ENCODE results near the gene SEZ6L.
A peak's percentile ranks its signal among the peaks of the same experiment; 100 is the strongest.

The SEZ6L gene

DNA sequence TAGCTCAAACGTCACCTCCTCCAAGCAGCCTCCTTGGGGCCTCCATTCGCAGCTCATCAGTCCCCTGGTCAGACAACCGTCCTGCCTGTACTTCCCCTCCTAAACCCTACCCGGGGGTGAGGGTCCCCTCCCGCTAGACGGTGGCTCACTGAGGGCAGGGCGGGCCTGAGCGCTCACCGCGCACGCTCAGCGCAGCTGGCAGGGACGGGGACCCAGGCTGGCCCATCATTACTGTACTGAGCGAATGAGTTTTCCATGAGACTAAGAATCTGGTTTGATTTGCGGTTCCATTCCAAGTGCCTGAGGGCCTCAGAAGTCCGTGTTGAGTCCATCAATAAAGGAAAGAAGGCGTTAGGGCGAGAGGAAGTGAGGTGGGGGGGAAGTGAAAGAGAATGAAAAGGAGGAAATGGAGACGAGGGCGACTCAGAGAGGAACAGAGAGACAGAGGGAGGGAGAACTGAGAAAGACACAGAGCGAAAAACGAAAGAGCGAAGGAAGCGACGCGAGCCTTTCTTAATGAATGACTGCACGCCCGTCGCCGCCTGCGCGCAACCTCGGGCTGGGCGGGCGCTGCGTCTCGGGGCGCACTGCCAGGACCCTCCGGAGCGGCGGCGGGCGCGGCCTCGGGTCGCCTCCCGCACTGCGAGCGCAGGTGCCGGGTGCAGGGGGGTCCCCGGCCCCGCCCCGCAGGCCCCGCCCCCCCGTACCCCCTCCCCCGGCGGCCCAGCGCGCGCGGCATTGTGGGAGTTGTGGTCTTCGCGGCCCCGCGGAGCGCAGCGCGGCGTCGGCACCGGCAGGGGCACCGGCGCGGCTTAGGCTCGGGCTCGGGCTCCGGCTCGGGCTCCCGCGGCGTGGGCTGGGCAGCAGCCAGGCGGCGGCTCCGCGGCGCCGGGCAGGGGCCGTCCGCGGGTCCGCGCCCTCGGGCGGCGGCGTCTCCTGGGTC, 259.5 kb downstream of the SEZ6L start, which contains the start of gene ASPHD2:
Gene ASPHD2 (plus strand): TSS at position 746 of the 943 bp plus-strand sequence. CDS start 4,356 bp downstream, outside the sequence.
- peak; percentile 74 to 80 for DNase-seq (ENCODE audit: low read depth in 2 of 2)

DNA sequence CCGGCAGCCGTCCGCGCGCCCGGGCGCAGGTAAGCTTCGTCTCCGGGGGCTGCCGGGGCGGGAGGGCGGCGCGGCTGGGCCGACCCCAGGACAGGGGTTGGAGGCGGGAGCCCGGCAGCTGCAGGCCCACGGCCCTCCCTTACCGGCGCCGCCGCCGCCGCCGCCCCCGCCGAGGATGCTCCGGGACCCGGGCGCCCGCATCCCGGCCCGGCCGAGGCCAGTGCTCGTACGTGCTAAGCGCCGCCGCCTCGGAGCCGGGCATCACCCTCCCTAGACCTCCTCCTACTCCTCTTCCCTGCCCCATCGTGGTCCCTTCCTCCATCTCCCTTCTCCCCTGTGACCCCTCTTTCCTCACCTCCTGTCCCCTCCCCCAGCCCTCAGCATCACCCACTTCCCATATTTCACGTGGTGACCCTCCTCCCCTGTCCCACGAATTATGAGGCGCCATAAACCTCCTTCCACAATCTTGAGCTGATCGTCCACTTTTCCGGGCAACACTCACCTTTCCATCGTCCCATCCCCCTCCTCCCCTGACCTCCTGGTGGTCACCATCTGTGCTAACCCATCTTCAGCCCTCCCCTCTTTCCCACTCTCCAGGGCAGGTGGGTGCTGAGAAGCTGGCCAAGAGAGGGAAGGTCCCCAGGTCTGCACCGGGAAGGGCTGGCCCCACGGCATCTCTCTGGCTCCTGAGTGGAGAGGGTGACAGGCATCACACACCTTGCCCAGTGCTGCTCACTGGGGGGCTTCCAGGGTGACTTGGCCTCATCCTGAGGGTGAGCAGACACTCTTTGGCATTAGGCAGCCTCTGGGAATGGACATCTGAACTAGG, 260.4 kb downstream of the SEZ6L start:
- DNase-seq (ENCODE audit: low read depth in 2 of 2) = no peak

DNA sequence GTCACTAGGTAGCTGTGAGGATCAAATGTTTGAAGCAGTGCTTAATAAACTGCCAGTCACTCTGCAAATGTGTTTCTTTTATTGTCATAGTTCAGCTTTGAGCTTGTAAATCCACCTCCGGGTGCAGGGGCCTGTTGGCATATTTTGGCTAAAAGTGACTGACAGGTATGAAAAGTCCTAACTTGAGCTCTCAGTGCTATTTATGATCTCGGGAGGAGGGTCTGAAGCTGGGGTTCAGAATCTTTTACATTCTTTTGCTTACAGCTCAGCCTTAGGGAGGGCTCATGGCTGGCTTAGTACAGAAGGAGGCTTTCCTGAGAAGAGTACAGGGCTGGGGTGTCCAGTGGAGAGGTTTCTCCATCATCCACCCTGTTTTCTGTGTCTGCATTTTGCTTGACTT, 261.3 kb downstream of the SEZ6L start:
- no peak for DNase-seq (ENCODE audit: low read depth in 2 of 2)

DNA sequence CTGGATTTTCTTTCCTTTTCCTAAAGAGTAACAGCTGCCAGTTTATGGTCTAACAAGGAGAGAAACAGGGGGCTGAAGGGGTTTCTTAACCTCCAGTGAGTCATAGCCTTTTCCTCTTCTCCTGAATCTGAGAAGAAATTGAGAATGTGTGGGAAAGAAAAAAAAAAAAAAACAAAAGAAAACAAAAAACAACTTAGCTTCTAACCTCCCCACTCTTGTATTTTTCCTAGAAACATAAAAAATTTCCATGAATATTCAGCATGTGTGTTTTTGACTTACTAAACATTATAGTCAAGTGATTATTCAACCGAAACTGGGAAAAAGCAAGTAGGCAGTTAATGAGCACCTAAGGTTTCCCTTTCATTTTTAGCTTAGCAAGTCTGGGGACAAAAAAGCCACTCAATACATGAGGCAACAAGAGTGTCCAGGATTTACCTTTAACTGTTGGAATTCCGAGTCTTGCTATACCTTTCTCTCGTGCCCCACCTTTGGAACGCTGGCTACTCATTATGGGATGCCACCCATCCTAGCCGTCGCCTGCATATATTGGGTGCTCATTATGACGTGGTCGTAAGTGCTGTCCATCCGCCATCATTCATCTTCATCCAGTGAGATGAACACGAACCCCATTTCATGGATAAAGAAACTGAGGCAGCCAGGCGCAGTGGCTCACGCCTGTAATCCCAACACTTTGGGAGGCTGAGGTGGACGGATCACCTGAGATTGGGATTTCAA, 262.2 kb downstream of the SEZ6L start:
- no peak for DNase-seq (ENCODE audit: low read depth in 2 of 2)

DNA sequence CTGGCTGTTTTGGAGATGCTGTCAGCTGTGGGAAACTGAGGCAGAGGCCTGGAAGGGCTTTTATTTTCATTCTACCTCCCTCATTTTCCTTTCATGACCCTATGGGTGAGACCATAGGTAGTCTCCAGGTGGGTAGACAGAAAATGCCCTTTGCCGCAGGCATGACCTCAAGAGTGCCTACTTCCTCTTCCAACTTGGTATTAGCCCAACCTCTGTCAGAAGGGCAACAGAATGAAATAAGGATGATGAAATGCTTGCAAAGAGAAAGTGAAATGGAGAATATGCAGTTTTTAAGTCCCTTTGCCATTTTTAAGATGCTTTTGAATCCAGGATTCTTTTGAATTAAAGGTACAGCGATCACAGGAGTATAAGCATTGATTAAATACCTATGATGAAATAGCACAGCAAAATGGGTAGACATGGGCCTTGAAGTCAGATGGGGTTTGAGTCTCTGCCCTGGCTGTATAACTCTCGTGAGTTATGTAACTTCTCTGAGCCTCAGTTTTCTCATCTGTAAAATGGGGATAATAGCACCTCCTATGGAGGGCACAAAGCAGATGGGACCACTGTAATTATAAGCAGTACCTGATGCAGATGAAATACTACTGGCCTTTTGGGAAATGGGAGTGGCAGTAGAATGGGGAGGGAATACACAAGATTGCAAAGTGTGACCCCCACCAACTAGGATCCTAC, 263.5 kb downstream of the SEZ6L start:
- no peak for DNase-seq (ENCODE audit: low read depth in 2 of 2)

Data from stimulated activated CD8-positive, alpha-beta memory T cell treated with anti-CD3 and anti-CD28 coated beads, Interleukin-15, amount 100 ng/mL, for 48 hours (primary cell).